Lower leg skin (tissue), 4 donors: ENCODE results near the gene PMIS2. TPM values are rescaled to one million over a fixed set of nuclear protein-coding genes. Genes with fewer than 3 reads are reported as not detected.

Source experiments
- DNase-seq, 2 donors: peaks; one replicate each; pipeline ENCODE4 v3.0.0-alpha.2; 2019; ENCODE audit warnings: low spot score in 2 of 2
- H3K4me3 ChIP-seq: fragments of 200-600 bp; sonication (generic); 2 replicates; pipeline ENCODE4 v1.5.1; 2017; ENCODE audit warnings: mild to moderate bottlenecking, low read depth; ENCODE audit not compliant: poor library complexity, severe bottlenecking
- POLR2A ChIP-seq, 2 donors: fragments of 450-650 bp; IDR thresholded peaks; one replicate each; pipeline ENCODE4 v1.6.1; 2016 to 2017; ENCODE audit warnings: antibody characterized with exemption in 2 of 2, mild to moderate bottlenecking in 1 of 2, moderate library complexity in 1 of 2
- WGBS, 2 donors: methylation state at CpG; one replicate each; pipeline ENCODE4 v1.1.5; 2018; 5-methylcytosine and 5-hydroxymethylcytosine counted together
- intact Hi-C: fragments of 100-400 bp; cut with DNase I; formaldehyde crosslinking; loops from one replicate; pipeline ENCODE4 v1.15.0; 2023; ENCODE audit warnings: low total_unique reads
- total RNA-seq, 4 donors: library from RNA; depleted of rRNA; stranded (reverse); fragments of >200 nt; gene quantifications; one replicate each; pipeline ENCODE4 v1.1.0, GENCODE V29; 2016
- TF ChIP-seq, protein P1 (sequence below), 3 donors: fragments of 450-650 bp; IDR thresholded peaks; one replicate each; pipeline ENCODE4 v1.5.1; 2016; ENCODE audit warnings: antibody characterized with exemption in 3 of 3, mild to moderate bottlenecking in 3 of 3, moderate library complexity in 2 of 3

PMIS2 gene
- total RNA-seq, 4 donors from 2014 or later, result not detected

DNA sequence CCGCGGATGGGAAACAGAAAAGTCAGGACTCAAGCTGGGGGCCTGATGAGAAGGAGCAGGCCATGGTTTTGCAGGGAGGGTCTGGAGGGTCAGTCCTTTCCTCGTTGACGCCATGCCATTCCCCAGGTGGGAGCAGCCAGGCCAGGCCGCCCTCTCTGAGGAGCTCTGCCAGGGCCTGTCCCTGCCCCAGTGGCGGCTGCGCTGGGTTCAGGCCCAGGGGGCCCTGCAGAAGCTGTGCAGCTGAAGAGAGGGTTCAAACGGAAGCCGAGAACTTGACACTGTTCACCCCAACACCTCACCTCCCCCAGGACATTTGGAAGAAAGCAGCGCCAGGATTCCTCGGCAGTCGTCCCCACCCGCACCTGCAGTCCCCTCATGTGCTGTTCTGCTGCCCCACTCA is 36.8 kb downstream of the PMIS2 start:
- intact Hi-C loops, result no loop called here
- WGBS, 2 donors, result 84 to 85% methylated on average over 11 to 13 of the region's 13 CpGs
- DNase-seq, result no peak
- H3K4me3 ChIP-seq, result no peak overlapping the region
- TF ChIP-seq POLR2A (IDR thresholded peaks at IDR 0.05), result no peak
- TF ChIP-seq, protein P1, sequence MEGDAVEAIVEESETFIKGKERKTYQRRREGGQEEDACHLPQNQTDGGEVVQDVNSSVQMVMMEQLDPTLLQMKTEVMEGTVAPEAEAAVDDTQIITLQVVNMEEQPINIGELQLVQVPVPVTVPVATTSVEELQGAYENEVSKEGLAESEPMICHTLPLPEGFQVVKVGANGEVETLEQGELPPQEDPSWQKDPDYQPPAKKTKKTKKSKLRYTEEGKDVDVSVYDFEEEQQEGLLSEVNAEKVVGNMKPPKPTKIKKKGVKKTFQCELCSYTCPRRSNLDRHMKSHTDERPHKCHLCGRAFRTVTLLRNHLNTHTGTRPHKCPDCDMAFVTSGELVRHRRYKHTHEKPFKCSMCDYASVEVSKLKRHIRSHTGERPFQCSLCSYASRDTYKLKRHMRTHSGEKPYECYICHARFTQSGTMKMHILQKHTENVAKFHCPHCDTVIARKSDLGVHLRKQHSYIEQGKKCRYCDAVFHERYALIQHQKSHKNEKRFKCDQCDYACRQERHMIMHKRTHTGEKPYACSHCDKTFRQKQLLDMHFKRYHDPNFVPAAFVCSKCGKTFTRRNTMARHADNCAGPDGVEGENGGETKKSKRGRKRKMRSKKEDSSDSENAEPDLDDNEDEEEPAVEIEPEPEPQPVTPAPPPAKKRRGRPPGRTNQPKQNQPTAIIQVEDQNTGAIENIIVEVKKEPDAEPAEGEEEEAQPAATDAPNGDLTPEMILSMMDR (IDR thresholded peaks at IDR 0.05), result no peak

DNA sequence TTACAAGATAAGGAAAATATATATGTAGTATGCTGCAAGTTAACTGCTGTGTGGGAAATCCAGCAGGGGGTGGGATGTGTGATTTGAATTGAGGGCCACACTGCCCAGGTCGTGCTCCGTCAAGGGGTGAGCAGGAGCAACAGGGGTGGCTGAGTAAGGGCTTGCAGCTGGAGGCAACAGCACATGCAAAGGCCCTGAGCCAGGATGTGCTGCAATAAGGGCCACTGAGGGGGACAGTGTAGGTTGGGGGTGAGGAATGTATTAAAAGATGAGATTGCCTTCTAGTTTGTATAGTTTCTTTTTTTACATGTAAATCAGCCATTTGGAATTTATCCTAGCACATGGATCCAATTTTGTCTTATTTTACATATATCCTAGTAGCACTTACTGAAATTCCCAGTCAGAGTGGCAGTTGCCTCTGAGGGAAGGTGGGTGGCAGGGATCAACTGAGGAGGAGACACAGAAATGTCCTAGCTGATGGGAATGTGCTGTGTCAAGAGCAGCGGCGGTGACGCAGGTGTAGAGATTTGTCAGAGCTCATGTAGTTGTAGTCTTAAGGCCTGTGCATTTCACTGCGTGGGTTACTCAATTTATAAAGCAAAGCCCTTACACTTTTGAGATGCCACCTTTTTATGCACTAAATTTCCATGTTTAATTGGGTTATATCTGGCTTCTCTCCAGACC is 37.5 kb downstream of the PMIS2 start:
- TF ChIP-seq, protein P1 (IDR thresholded peaks at IDR 0.05), result no peak
- TF ChIP-seq POLR2A (IDR thresholded peaks at IDR 0.05), result no peak
- WGBS, 2 donors, result 87% methylated on average over 6 of the region's 6 CpGs
- intact Hi-C loops, result no loop called here
- no peak for DNase-seq
- no peak overlapping the region for H3K4me3 ChIP-seq

DNA sequence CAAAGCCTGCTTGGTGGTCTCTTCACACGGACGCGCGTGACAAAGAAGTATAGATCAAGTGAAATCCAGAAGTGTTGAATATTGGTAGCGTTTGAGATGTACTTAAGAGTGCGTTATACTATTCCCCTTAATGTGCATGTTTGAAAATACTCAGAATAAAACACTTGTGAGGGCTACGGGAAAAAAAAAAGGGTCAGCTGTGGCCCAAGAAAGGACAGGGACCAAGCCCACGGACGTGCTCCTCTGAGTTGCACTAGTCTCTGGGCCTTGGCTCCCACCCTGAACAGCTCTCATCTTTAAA is 42.2 kb downstream of the PMIS2 start:
- WGBS, 2 donors, result 9 to 13% methylated on average over 9 of the region's 9 CpGs
- TF ChIP-seq POLR2A (IDR thresholded peaks at IDR 0.05), result no peak
- TF ChIP-seq, protein P1 (IDR thresholded peaks at IDR 0.05), result no peak
- peak overlapping the region; percentile 33 for H3K4me3 ChIP-seq
- intact Hi-C loops, result no loop called here
- no peak for DNase-seq

DNA sequence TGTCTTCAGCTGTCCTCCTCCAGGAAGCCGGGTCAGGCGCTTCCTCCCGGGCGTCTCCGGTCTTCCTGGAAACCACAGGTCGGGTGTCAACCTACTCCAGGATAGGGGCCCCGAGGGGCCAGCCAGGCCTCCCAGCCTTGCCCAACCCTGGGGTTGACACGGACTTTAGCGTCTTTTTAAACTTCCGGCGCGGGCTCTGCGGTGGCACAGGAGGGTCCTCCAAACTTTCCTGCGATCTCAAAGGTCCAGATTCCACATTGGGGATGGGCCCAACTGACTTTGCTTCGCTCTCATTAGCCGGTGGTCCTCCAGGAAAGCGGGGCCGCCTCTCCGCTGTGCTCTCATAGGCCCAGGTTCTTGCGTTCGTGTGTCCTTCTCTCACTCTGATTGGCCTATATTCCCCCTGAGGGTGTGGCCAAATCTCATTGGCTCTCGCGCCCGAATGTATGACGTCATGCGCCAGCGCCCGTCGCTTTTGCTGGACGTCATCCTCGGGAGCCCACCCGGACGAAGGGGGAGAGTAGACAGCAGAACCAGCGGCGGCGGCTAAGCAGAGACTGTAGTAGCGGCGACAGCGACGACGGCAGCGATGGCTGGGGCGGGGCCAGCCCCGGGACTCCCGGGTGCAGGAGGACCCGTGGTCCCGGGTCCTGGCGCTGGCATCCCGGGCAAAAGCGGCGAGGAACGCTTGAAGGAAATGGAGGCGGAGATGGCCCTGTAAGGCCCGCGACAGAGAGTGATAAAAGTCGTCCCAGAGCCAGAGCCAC is 42.8 kb downstream of the PMIS2 start, which contains the start of gene RBM42:
RBM42 (plus strand) TSS at position 472 of the 767 bp plus-strand sequence; CDS start at position 590, 118 bp downstream.
- intact Hi-C loops, result no loop called here
- 0 to 1% methylated on average over 48 to 50 of the region's 56 CpGs for WGBS, 2 donors
- peak; percentile 98 to 99 for DNase-seq
- peak within 1 kb of the TSS; percentile 96 for H3K4me3 ChIP-seq
- TF ChIP-seq, protein P1 (IDR thresholded peaks at IDR 0.05), result peak in 1 of 3 donors; percentile 41
- TF ChIP-seq POLR2A (IDR thresholded peaks at IDR 0.05), result peak in 1 of 2 donors; percentile 65

DNA sequence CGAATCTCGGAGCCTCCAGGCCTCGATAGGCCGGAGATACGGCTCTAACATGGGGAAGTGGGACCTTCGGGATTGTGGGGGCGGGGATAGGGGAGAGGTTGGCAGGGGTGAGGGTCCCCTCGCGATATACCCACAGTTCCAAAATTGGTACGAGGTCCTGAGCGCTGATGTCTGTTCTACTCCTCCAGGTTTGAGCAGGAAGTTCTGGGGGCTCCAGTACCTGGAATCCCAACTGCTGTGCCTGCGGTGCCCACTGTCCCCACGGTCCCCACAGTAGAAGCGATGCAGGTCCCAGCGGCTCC is 43.3 kb downstream of the PMIS2 start:
- intact Hi-C loops, result no loop called here
- TF ChIP-seq, protein P1 (IDR thresholded peaks at IDR 0.05), result no peak
- no peak for TF ChIP-seq POLR2A (IDR thresholded peaks at IDR 0.05)
- no peak for DNase-seq
- peak overlapping the region; percentile 96 for H3K4me3 ChIP-seq
- WGBS, 2 donors, result 5 to 6% methylated on average over 15 of the region's 15 CpGs
